Hematopoietic multipotent progenitor cell treated with erythropoietin and hydrocortisone succinate and interleukin-3 and kit ligand, for 17 days (in vitro differentiated cells): ENCODE results near the gene EXOC4.

ENCODE experiments used
- DNase-seq: peaks from one replicate; pipeline ENCODE4 v3.0.0-alpha.2; 2015; ENCODE audit warnings: low spot score

EXOC4 gene

DNA sequence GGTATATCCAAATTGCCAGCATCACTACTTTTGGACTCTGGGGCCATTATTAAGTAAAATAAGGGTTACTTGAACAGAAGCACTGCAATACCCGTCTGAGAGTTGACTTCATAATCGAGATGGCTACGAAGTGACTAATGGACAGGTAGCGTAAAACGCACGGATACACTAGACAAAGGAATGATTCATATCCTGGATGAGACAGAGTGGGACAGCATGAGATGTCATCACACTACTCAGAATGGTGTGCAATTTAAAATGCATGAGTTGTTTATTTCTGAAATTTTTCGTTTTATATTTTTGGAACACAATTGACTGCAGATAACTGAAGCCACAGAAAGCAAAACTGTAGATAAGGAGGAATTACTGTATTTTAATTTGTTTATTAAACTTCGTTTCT, 452.7 kb downstream of the EXOC4 start:
- no peak for DNase-seq

DNA sequence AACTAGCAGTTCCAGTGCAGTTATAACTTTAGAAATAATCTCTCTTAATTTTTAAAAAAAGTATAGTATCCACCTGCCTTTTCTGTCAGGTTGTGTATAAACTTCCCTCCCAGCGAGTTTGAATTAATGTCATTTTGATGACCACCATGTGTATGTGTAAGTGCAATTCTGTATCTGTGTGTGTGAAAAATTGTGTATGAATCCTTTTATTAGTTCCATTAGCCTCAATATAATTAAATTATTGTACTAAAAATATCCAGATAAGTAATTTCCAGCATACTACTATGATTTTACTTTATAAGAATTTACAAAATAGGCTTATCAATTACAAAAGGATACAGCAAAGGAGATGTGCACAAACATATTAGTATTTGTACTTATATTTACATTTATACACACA, 453.1 kb downstream of the EXOC4 start:
- no peak for DNase-seq

DNA sequence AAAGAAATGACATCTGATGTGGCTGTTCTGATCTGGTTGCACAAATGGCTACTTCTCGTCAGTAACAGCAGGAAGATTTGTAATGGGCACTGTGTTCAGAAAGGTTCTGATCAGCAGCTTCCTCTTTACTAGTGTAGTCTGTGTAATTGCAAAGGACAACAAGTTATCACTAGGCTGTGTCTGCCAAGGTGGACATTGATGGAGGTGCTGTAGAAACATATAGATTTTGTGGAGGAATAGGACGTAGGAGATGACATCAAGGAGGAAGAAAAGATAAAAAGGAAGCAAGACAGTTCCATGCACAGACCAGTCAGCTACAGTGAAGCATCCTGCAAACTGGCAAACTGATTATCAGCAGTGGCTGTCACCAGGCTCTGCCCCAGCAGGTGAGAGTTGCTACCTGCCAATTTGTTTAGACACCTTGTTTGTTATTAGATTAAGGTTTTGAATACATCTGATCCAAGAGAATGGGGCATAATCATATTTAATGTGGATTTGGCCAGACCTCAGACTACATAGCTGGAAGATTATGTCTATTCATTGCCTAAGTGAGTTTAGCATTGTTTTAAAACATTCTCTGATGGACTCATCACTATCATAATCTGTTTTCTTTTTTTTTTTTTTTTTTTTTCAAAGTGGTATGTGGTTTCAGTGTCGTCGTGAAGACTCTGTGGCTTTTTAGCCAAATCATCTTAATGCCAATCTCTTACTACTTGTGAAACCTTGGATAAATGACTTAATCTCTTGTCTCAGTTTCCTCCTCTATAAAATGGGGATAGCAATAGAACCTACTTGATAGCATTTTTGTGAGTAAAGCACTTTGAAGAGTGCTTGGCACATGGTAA, 456.4 kb downstream of the EXOC4 start:
- no peak for DNase-seq

DNA sequence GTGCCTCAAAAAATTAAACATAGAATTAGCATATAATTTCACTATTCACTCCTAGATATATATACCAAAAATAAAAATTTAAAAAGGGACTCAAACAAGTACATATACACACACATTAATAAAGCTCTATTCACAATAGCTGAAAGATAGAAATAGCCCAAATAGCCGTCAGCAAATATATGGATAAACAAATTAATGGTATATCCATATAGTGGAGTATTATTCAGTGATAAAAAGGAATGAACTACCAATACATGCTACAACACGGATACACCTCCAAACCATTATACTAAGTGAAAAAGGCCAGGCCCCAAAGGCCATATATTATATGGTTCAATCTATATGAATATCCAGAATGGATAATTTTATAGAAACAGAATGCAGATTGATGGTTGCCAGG, 459.7 kb downstream of the EXOC4 start:
- DNase-seq, result no peak

DNA sequence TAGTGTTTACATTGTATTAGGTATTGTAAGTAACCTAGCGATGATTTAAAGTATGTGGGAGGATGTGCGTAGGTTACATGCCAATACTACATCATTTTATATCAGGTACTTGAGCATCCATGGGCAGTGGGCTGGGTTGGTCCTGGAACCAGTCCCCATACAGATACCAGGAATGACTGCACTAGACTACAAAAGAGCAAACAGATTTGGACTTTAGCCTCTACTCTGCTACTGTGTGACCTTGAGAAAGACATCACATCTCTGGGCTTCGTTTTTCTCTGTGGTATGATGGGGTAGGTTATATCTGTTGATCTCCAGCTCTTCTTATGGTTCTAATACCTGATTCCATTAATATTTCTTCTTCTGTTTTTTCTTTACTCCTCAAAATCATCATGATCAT, 461.8 kb downstream of the EXOC4 start:
- no peak for DNase-seq

DNA sequence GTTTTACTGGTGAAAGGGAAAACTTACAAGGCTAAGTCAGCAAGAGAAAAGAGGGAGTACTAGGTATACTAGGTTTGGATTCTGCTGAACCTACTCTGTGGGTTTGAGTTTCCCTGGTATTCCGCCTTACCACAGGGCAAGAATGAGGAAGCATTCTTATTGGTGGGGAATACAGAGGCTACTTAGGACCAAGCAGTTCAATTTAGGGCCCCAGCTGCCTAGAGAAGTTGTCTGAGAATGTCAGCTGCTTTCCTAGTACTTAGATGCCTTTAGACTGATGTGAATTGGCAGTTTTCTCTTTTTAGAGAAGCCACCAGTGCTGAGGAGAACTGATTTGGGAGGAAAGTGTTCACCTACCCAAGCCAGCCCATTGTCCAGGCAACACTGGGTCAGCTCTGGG, 465.3 kb downstream of the EXOC4 start:
- no peak for DNase-seq

DNA sequence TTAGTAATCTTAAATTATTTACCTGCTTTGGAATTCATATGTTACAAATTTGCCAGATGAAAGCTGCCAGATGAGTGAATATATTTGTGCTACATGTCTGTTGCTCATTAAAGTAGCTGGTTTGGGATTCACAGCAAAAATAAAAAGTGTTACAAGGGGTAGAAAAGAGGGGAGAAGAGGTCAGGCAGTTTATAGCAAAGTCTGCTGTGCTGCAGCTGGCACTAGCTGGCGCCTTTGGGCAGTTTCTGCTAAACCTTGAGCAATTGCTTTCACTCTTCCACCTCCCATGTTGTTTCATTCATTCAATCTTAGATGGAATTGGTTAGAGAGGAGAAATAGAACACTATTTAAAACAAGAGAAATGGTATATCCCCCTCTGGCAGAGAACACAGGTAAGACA, 470.2 kb downstream of the EXOC4 start:
- no peak for DNase-seq

DNA sequence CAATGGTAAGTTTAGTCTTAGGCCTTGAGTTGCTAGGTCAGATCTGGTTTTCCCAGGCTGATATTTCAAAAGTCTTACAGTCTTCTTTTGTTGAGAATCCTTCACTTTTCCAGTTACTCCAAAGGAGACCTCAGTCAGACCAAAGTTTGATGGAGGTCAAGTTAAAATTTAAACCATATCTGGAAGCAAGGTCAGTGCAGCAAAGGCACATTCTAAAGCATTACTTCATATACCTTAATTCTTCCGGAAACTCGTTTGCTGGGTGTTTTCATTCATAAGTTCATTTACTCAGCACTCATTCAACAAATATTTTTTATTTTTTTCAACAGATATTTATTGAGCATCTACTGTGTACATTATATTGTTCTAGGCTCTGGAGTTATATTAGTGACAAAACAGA, 471.3 kb downstream of the EXOC4 start:
- no peak for DNase-seq

DNA sequence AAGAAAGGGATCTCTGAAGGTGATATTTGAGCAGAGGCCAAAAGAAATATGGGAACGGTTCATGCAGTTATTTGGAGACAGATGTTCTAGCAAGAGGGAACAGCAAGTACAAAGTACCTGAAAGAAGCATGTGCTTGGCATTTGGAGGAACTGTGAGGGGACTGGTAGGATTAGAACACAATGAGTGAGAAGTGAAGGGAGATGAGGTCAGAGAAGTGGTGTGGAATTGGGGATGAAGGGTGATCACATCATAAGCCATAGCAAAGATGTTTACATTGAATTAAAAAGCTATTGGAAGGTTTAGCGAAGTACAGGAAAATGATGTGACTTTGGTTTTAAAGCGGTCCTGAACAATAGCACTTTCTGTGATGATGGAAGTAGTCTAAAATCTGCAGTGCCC, 471.8 kb downstream of the EXOC4 start:
- no peak for DNase-seq

DNA sequence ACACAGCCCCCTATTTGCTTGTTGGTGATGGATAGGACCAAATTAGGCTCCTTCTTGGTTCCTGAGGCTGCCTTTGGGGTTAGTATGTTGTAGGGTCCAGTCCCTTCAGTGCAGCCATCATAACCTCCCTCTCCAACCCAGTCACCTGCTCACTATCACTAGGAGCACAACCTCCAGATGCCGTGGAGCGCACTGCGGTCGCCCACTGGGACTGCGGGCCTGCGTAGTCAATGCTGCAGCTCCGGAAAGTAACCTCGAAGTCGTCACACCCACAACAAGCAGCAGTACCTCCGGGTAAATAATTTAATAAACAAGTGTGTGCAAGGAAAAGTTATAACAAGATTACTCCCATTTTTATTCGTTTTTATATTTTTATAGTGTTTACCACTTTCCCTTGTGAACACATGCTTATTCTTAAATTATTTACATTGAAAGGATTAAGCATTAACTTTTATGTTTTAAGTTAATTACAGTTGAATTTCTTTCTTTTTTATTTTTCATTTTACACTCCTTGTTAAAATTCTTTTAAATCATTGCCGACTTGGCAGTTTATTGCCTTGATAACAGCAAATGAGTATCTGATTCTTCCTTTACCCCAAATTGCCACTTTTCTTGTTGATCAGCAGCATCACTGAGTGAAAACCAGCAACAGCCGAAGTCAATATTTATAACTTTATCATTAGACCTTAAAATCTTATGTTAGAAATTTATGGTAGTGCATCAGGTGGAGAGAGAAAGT, 474.8 kb downstream of the EXOC4 start:
- no peak for DNase-seq

DNA sequence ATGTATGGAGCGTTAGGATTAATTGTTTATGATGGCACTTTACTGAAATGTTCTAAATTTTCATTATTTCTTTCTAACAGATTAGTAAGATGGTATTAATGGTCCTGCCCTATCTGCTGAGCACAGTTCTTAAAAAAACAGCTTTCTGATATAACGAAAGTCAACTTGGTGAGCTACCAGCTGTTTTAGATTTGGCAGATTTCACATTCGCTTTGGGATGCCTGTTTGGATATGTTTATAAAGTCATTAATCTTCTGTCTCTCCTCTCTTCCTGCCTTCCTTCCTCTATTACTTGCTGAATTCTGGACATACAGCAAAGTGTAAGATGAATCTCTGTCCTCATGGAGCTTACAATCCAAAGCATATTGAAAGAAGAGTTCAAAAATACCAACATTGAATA, 477.5 kb downstream of the EXOC4 start:
- DNase-seq, result no peak

DNA sequence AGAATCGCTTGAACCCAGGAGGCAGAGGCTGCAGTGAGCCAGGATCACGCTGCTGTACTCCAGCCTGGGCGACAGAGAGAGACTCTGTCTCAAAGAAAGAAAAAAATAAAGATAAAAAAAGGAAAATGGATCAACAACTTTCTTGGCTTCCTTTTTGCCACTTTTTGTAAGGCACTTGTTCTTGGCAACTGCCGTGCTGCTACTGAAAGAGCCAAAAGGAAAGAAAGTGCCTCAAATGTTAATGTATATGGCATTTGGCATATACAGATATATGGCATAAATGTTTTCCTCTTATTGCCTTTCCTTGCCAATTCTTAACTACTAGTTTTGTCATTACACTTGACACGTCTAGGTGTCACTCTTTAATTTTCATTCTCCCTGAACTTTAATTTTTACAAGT, 480.5 kb downstream of the EXOC4 start:
- no peak for DNase-seq

DNA sequence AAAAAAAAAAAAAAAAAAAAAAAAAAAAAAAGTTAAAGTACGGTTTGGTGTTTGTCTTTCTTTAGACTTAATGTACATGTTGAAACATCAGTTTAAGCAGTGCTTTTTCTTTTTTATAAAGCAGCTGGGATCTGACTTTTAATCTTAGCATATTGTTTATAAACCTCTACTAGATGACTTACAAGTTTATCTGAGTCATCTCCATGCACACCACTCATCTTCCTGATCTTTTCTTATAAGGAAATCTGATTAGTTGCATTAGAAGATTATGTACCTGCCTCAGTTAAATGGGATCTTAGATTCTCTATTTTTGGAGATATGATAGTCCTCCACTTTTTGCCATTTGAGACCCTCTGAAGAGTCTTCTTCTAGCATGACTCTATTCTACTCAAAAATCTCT, 482.3 kb downstream of the EXOC4 start:
- no peak for DNase-seq

DNA sequence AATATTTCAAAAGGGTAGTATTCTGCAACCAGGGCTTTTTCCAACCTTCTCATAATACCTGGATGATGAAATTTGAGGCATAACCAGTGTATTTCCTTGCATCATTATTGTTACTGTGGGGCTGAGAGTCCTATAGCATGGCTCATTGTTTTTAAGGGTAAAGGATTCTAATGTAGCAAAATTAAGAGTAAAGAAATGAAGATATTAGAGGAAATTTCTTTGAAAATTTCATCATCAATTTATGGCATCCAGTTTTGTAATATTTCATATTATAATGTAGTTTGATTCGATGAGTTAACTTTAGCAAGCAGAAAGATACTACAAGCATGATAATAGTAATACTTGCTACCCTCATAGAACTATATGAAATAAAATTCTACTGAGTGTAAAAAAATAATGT, 486.9 kb downstream of the EXOC4 start:
- no peak for DNase-seq

DNA sequence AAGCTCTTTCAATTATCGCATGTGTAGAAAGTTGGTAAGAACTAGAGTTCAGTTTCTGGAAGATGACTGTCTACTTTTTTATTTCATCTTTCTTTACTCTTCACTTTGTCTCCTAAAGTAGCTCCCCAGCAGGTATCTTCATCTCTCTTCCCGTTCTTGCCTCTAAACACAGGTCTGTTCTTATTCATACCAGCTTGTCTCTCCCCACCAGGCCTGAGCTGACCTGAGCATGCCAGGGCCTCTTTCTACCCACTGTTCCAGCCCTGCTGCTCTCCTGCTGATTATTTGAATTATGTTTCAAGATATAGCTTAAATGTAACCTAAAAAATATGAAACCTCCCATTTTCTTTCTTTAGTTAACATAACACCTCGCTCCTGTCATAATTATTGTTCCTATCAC, 488.2 kb downstream of the EXOC4 start:
- no peak for DNase-seq

DNA sequence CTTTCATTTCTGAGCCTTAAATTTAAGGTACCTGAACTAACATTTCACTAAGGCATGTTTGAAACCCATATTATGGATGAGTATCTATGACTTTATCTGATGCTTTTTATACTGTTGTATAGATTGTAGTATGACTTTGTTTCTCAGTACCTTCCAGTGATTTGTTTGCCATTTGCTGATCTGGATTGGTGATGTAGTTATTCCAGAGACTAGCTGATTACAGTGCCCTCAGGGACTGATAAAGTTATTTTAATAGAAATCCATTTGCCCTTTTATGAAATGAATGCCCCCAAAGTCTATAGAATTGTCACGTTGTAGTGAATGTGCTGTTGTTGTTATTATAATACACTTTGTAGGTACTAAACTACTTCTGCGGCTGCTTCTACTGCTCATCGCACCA, 488.8 kb downstream of the EXOC4 start:
- no peak for DNase-seq

DNA sequence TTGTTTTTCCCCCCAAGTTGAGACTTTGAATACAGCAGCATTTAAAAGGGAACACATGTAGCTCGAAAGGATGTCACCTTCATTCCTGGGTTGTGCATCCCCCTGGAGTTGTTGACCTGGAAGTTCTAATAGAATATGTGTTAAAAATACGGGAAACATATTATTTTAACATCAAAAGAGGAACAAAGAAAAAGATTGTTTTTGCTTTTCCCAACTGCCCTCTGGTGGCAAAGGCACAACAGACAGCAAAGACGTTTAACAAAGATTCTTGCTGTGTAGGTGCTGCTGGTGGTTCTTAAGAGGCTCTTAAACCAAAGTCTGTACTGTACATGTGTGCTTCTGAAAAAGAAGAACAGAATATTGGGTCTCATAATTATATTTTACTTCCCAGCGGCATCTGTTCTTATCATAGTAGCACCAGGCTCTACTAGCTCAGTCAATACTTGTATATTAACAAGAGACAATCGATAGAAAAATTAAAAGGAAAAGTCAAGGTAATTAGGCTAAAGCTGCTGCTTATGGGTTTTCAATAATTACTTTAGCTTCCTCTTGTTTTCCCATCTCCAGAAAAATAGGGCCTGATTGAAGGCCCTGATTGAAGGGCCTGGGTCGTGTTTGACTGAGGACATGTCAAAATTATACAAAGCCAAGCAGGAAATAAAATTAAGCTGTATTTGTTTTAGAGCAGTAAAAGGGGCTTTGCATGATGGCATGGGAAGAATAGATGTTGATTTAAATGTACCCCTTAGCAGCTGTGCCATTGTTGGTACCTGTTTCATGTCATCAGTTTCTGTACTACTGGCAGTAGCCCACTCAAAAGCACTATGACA, 490.0 kb downstream of the EXOC4 start:
- DNase-seq, result no peak

DNA sequence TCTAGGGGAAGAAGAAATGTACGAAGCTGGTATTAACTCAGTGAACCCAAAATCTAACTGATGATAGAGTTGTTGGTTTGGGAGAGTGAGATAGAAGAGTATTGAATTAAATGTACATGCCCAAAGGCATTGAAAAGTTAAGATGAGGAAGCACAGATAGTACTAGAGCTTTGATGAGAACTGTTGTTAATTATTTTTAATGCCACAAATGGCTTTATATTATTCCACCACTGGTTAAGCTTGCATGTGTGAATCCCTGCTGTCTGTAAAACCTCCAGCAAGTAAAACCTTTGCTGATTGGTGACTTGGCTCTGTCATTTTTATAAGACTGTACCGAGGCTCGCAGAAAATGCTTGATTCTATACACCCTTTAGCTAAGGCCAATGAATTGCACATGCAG, 491.6 kb downstream of the EXOC4 start:
- no peak for DNase-seq

DNA sequence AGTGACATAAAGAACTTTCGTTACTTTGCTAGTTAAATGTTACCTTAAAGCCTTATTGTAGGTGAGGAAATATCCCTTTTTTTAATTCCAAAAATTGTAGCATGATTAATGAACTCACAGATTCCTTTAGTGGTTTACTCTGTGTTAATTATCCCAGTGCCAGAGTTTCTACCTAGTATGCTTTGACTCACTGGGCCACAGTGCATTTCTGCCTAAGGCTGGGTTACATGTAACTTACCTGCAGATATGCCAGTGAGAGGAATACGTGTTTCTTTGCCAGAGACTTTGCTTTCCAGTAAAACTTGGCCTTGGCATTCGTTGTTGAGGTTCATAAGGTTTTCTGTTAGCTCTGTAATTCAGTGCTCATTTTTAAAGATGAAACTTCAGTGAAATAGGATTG, 493.4 kb downstream of the EXOC4 start:
- no peak for DNase-seq

DNA sequence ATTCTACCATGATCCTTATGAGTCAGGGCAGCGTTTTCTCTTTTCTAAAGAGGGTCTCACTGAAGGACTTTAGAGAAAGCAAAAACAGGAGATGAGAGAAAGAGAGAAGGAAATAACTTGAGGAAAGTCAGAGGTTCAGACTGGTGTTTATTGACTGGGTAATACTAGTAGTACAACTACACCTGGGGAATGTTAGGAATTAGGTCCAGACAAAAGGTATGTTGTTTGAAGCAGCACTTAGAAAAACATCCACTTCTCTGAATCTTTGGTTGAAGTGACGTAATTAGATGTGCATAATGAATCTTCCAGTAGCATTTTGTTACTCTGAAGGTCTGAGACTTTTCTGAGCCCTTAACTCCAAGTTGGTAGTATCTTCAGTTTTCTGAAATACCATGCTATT, 494.0 kb downstream of the EXOC4 start:
- DNase-seq, result no peak

DNA sequence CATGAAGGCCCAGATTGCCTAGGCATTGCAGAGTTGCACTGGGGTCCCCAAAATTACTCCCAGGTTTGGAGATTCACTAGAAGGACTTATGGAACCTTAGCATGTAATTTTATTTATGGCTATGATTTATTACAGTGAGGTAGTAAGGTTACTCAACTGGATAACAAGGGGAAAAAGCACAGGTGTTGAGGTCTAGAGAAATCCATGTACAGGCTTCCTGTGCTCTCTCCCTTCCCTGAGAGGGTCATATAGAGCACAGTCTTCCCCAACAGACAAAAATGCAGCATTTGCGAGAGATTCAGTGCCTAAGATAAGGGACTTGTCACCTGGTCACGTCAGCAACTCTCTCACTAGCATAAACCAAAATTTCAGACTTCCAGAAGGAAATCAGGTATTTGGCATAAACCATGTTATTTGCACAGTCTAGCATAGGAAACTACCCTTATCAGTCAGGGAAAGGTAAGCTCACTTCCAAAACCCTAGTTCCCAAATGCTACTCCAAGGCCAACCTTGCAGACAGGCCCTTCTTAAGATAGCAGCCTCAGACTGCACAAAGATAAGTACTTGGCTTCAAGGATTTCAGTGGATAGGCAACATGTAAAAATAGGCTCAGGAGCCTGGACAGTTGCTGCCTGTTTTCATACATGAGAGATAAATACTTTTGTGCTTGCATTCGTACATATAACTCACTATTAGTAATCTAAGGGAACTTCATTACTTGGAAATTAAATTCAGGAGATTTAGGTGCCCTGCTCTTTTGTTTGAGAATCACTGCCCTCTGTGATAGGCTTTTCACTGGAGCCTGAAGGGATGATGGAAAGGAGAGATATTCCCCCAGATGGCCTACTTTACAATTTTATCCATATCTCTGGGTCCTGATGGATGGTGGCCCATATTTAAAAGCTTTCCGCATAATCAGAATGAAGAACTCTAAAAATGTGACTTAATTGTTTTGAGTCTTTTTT, 495.8 kb downstream of the EXOC4 start:
- DNase-seq, result no peak

DNA sequence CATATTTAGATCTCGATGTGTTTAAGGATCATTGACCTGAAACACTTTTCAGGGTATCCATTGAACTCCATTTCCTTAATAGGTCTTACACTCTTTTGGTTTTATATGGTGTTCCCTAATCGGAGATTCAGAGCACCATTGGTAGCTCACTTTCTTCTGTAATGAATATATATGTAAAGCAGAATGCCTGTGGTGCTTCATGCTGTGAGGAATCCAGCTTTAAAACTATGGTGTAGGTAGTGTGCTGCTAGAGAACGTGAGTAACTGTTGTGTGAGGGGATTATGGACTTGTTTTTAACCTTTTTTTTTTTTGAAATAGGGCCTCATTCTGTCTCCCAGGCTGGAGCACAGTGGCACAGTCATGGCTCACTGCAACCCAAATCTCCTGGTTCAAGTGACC, 497.4 kb downstream of the EXOC4 start:
- no peak for DNase-seq
